GM21447 (cell line): ENCODE measurements around the gene CFAP68.

Experiments used
- ATAC-seq: cut with Tn5 transposase; IDR thresholded peaks from one replicate; pipeline ENCODE4 v1.9.1; 2021; ENCODE audit not compliant: unreplicated experiment

CFAP68 gene

GRCh38 chr11:111878849-111879636, at the start of gene CFAP68, which contains the start of gene FDXACB1:
CFAP68 (plus strand) TSS chr11:111879541; CDS start chr11:111879561, 20 bp downstream.
FDXACB1 (minus strand) TSS chr11:111879165; CDS start chr11:111879132, 33 bp downstream.
- peak; percentile 94 for ATAC-seq

GRCh38 chr11:111833524-111833923, 45.8 kb upstream of the CFAP68 start:
- ATAC-seq = no peak

- ATAC-seq = no peak
Observed at GRCh38 chr11:111834432-111835163, 44.7 kb upstream of the CFAP68 start.

- ATAC-seq = no peak
Observed at GRCh38 chr11:111835665-111836064, 43.7 kb upstream of the CFAP68 start.

GRCh38 chr11:111836162-111836561, 43.2 kb upstream of the CFAP68 start:
- no peak for ATAC-seq

GRCh38 chr11:111836721-111837120, 42.6 kb upstream of the CFAP68 start:
- peak; percentile 76 for ATAC-seq

- no peak for ATAC-seq
Observed at GRCh38 chr11:111837366-111837891, 41.9 kb upstream of the CFAP68 start.

GRCh38 chr11:111838054-111838453, 41.3 kb upstream of the CFAP68 start:
- ATAC-seq = no peak

GRCh38 chr11:111840143-111840542, 39.2 kb upstream of the CFAP68 start:
- ATAC-seq = no peak

GRCh38 chr11:111841370-111842053, 37.8 kb upstream of the CFAP68 start:
- ATAC-seq = peak; percentile 50

GRCh38 chr11:111843661-111844060, 35.7 kb upstream of the CFAP68 start:
- ATAC-seq = no peak

- ATAC-seq = no peak
Observed at GRCh38 chr11:111845276-111846028, 33.9 kb upstream of the CFAP68 start.

GRCh38 chr11:111846063-111846462, 33.3 kb upstream of the CFAP68 start:
- ATAC-seq = no peak

GRCh38 chr11:111846636-111847035, 32.7 kb upstream of the CFAP68 start:
- no peak for ATAC-seq

GRCh38 chr11:111849631-111850030, 29.7 kb upstream of the CFAP68 start:
- ATAC-seq = no peak

GRCh38 chr11:111851067-111851466, 28.3 kb upstream of the CFAP68 start:
- no peak for ATAC-seq

- ATAC-seq = no peak
Observed at GRCh38 chr11:111851636-111852035, 27.7 kb upstream of the CFAP68 start.

- no peak for ATAC-seq
Observed at GRCh38 chr11:111852103-111852502, 27.2 kb upstream of the CFAP68 start.

GRCh38 chr11:111855506-111855905, 23.8 kb upstream of the CFAP68 start:
- no peak for ATAC-seq

GRCh38 chr11:111860257-111860656, 19.1 kb upstream of the CFAP68 start:
- ATAC-seq = no peak

GRCh38 chr11:111870113-111870512, 9.2 kb upstream of the CFAP68 start:
- no peak for ATAC-seq
